Type B pancreatic cell (in vitro differentiated cells): Measurements from ENCODE around the gene THRB. TPM values are rescaled to one million over a fixed set of nuclear protein-coding genes. Genes with fewer than 3 reads are reported as not detected.

Experiments used
- DNase-seq: peaks from one replicate; pipeline ENCODE4 v3.0.0; 2021; ENCODE audit warnings: mixed read lengths; ENCODE audit not compliant: unreplicated experiment; ENCODE audit errors: extremely low spot score
- H3K27ac Mint-ChIP-seq: 2 replicates; pipeline ENCODE4 v1.8.0; 2021; ENCODE audit warnings: mild to moderate bottlenecking, mixed read lengths
- H3K27me3 Mint-ChIP-seq: 2 replicates; pipeline ENCODE4 v1.8.0; 2021; ENCODE audit warnings: mixed read lengths
- H3K36me3 Mint-ChIP-seq: 2 replicates; pipeline ENCODE4 v1.8.0; 2021; ENCODE audit warnings: mixed read lengths
- H3K4me1 Mint-ChIP-seq: one replicate; pipeline ENCODE4 v1.8.0; 2021; ENCODE audit warnings: mixed read lengths; ENCODE audit not compliant: unreplicated experiment
- H3K4me3 Mint-ChIP-seq: 2 replicates; pipeline ENCODE4 v1.8.0; 2021; ENCODE audit warnings: mild to moderate bottlenecking, mixed read lengths
- H3K9me3 Mint-ChIP-seq: 2 replicates; pipeline ENCODE4 v1.8.0; 2021; ENCODE audit warnings: mixed read lengths
- total RNA-seq: library from RNA; stranded (reverse); gene quantifications from 2 replicates; pipeline ENCODE4 v1.2.1, GENCODE V29; 2021; ENCODE audit warnings: low replicate concordance
- TF ChIP-seq, protein P1 (sequence below): fragments of 200-600 bp; sonication (generic); conservative IDR thresholded peaks from 2 replicates; pipeline ENCODE4 v1.5.0; 2021; ENCODE audit warnings: antibody characterized with exemption, mild to moderate bottlenecking

Gene THRB
- total RNA-seq, 1 donor from 2014 or later, result 15.6 TPM

DNA sequence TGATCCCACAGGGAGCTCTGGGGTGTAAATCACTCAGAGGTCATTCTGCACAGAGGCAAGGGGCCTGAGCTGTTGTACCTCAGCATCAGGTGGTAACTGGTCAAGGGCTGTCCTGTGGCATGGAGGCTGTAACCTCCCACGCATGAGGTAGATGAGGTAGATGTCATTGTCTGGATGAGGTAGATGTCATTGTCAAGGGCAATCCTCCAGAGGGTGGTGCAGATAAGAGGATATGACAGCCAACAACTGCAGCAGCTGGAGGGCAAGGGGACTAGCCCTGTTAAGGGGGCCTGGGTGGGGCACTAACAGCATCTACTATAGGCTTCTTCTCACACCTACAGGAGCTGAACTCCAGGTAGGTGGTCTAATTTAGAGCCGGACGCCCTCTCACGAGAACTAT lies 55.6 kb downstream of the THRB start:
- no peak overlapping the region for H3K27ac Mint-ChIP-seq
- no peak overlapping the region for H3K4me3 Mint-ChIP-seq
- no peak for DNase-seq
- H3K9me3 Mint-ChIP-seq, result no peaks in the 10 kb centered on the region
- peaks cover 7% of the 10 kb centered on the region for H3K4me1 Mint-ChIP-seq
- TF ChIP-seq, protein P1, sequence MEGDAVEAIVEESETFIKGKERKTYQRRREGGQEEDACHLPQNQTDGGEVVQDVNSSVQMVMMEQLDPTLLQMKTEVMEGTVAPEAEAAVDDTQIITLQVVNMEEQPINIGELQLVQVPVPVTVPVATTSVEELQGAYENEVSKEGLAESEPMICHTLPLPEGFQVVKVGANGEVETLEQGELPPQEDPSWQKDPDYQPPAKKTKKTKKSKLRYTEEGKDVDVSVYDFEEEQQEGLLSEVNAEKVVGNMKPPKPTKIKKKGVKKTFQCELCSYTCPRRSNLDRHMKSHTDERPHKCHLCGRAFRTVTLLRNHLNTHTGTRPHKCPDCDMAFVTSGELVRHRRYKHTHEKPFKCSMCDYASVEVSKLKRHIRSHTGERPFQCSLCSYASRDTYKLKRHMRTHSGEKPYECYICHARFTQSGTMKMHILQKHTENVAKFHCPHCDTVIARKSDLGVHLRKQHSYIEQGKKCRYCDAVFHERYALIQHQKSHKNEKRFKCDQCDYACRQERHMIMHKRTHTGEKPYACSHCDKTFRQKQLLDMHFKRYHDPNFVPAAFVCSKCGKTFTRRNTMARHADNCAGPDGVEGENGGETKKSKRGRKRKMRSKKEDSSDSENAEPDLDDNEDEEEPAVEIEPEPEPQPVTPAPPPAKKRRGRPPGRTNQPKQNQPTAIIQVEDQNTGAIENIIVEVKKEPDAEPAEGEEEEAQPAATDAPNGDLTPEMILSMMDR, result no peak
- H3K36me3 Mint-ChIP-seq, result no peaks in the 10 kb centered on the region
- no peaks in the 10 kb centered on the region for H3K27me3 Mint-ChIP-seq

DNA sequence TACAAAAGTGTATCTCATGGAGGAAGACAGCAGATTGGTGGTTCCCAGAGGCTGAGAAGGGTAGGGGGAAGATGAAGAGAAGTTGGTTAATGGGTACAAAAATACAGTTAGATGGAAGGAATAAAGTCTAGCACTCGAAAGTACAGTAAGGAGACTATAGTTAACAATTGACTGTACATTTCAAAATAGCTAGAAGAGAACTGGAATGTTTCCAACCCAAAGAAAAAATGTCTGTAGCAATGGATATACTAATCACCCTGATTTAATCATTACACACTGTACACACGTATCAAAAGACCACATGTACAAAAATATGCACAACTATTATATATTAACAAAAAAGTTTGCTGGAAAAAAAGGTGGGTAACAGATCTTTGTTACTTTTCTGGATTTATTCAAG lies 57.3 kb downstream of the THRB start:
- Mint-ChIP-seq H3K4me3 (no peak overlapping the region), H3K36me3 (no peaks in the 10 kb centered on the region), H3K27me3 (no peaks in the 10 kb centered on the region), H3K27ac (no peak overlapping the region), H3K9me3 (no peaks in the 10 kb centered on the region), H3K4me1 (peaks cover 11% of the 10 kb centered on the region)
- TF ChIP-seq, protein P1, result no peak
- no peak for DNase-seq

DNA sequence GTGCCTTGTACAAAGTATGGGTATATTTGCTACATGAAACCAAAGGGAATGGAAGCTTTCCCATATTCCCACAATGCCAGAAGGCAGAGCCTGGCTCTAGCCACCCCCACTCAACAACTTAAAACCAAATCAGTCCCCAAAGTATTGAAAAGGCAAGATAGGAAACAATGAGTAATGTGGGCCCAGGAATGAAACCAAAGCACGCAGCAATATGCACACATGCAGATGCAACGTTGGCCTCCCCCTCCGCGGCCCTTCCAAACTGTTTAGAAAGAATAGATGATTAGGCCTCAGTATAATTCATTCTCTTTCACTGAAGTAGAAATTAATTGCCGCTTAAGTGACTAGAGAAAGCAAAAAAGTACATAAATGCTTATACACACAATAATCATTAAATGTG lies 59.1 kb downstream of the THRB start:
- no peaks in the 10 kb centered on the region for H3K9me3 Mint-ChIP-seq
- TF ChIP-seq, protein P1, result no peak
- peaks cover 11% of the 10 kb centered on the region for H3K4me1 Mint-ChIP-seq
- no peak overlapping the region for H3K27ac Mint-ChIP-seq
- H3K27me3 Mint-ChIP-seq, result no peaks in the 10 kb centered on the region
- no peaks in the 10 kb centered on the region for H3K36me3 Mint-ChIP-seq
- no peak for DNase-seq
- H3K4me3 Mint-ChIP-seq, result no peak overlapping the region

DNA sequence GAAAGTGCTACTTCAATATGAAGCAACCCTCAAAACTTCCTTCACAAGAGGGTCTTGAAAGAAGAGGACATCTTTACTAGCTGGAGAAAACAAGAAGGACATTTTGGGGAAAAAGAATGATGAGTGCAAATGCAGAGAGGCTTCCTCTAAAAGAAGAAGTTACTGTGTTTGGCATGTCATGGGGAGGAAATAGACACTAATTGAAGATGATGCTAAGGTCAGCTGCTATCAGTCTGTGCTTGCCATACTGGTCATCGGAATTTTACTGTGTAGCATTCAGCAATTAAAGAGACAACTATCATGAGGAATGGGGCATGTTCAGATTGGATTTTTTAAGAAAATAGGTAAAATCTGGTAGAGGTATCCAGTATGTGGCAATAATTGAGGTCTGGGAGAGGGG lies 60.0 kb downstream of the THRB start:
- TF ChIP-seq, protein P1, result no peak
- no peak overlapping the region for H3K4me3 Mint-ChIP-seq
- peaks cover 4% of the 10 kb centered on the region for H3K36me3 Mint-ChIP-seq
- no peak for DNase-seq
- no peaks in the 10 kb centered on the region for H3K27me3 Mint-ChIP-seq
- H3K9me3 Mint-ChIP-seq, result peaks cover 4% of the 10 kb centered on the region
- H3K4me1 Mint-ChIP-seq, result peaks cover 11% of the 10 kb centered on the region
- no peak overlapping the region for H3K27ac Mint-ChIP-seq

DNA sequence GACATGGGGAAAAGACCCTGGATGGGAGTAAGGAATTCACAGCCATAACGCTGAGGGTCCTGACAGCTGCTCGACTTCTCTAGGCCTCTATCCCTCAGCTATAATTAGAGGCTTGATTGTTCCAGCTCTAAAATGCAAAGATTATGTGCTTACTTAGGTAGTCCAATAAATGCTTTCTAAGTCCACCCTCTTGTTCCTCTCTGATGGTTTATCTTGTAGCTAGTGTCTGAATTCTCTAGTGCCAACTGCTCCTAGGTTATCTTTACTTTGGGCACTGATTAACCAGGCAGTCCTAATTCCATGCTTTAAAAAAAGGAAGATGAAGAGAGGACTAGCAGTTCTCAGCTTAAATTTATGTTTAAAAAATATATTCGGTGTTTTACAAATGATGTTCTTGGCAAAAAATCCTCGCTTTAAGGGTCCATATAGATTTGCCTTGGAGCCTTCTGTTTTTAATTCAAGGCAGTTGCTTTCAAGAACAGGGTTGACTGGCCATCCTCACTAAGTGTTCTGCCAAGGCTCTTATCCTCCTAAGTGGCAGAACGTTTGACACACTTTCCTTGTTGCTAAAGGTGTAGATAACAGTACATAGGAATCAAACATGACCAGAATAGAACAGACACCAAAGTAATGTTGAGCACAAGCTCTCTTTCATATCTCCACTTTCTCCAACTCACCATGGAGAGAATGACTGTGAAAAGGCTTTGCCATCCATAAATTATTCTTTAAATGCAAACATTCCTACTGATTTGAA lies 60.6 kb downstream of the THRB start:
- H3K27me3 Mint-ChIP-seq, result no peaks in the 10 kb centered on the region
- no peak overlapping the region for H3K4me3 Mint-ChIP-seq
- peaks cover 9% of the 10 kb centered on the region for H3K9me3 Mint-ChIP-seq
- no peak overlapping the region for H3K27ac Mint-ChIP-seq
- peaks cover 4% of the 10 kb centered on the region for H3K36me3 Mint-ChIP-seq
- peaks cover 11% of the 10 kb centered on the region for H3K4me1 Mint-ChIP-seq
- TF ChIP-seq, protein P1, result no peak
- no peak for DNase-seq
